Colonic mucosa (tissue), 4 donors: ENCODE measurements around the gene HIRIP3. TPM values are rescaled to one million over a fixed set of nuclear protein-coding genes. Genes with fewer than 3 reads are reported as not detected.
"Not testable (repeated sequence)": the region's sequence is repeated elsewhere in the genome, so short reads cannot be mapped to it uniquely, and the experiment has no call there.

Experiments used
- DNase-seq: peaks from one replicate; pipeline ENCODE4 v3.0.0-alpha.2; 2020
- H3K27ac ChIP-seq: fragments of 200-600 bp; one replicate; pipeline ENCODE4 v1.8.0; 2021
- H3K27me3 ChIP-seq: fragments of 200-600 bp; one replicate; pipeline ENCODE4 v1.8.0; 2021
- H3K36me3 ChIP-seq: fragments of 200-600 bp; one replicate; pipeline ENCODE4 v1.8.0; 2021
- H3K4me1 ChIP-seq: fragments of 200-600 bp; one replicate; pipeline ENCODE4 v1.8.0; 2021; ENCODE audit warnings: mild to moderate bottlenecking
- H3K4me3 ChIP-seq: fragments of 200-600 bp; one replicate; pipeline ENCODE4 v1.8.0; 2021
- H3K9ac ChIP-seq, 2 donors: one replicate each; pipeline ENCODE4 v1.7.0; 2013; ENCODE audit warnings: control low read depth in 2 of 2, low read depth in 2 of 2, low read length in 2 of 2
- H3K9me3 ChIP-seq: fragments of 200-600 bp; one replicate; pipeline ENCODE4 v1.8.0; 2021
- intact Hi-C: fragments of 100-400 bp; cut with DNase I; formaldehyde crosslinking; loops from one replicate; pipeline ENCODE4 v1.14.1; 2022
- total RNA-seq, 2 donors: library from RNA; stranded (reverse); fragmentation: NEBNext Ultra II Directional in 1 of 2; extraction: Animal tissue kit (Norgen Biotek cat#: 25700) in 1 of 2; gene quantifications; one replicate each; pipeline ENCODE4 v1.2.1, GENCODE V29; 2021
- TF ChIP-seq, protein P1 (sequence below): fragments of 200-600 bp; IDR thresholded peaks from one replicate; pipeline ENCODE4 v1.8.0; 2022; ENCODE audit warnings: antibody characterized with exemption, mild to moderate bottlenecking
- donor health status: healthy.
- donor health status: DM: no; HTN: no; CAD: no.
- donor health status: DM: no; HTN: no; CAD: no.

The HIRIP3 gene
- total RNA-seq, 2 donors from 2014 or later = 7.5 to 18.4 TPM

DNA sequence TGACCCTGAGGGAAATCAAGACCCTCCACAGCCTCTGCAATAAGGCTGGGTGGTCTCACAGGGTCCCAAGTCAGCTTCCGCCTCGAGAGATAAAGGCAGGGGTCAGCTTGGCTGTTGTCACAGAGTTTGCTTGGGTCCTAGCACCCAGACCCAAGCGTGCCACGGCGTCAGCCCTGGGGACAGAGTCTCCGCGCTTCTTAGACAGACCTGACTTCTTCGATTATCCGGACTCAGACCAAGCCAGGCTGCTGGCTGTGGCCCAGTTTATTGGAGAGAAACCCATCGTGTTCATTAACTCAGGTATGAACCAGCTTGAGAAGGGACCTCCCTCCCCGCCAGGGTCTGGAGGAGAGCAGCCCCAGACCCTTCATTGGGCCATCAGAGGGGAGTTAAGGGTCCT, 28.2 kb upstream of the HIRIP3 start:
- no peak overlapping the region for H3K27ac ChIP-seq
- H3K27me3 ChIP-seq = no peaks in the 10 kb centered on the region
- H3K9ac ChIP-seq = no peak overlapping the region
- TF ChIP-seq, protein P1, sequence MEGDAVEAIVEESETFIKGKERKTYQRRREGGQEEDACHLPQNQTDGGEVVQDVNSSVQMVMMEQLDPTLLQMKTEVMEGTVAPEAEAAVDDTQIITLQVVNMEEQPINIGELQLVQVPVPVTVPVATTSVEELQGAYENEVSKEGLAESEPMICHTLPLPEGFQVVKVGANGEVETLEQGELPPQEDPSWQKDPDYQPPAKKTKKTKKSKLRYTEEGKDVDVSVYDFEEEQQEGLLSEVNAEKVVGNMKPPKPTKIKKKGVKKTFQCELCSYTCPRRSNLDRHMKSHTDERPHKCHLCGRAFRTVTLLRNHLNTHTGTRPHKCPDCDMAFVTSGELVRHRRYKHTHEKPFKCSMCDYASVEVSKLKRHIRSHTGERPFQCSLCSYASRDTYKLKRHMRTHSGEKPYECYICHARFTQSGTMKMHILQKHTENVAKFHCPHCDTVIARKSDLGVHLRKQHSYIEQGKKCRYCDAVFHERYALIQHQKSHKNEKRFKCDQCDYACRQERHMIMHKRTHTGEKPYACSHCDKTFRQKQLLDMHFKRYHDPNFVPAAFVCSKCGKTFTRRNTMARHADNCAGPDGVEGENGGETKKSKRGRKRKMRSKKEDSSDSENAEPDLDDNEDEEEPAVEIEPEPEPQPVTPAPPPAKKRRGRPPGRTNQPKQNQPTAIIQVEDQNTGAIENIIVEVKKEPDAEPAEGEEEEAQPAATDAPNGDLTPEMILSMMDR = no peak
- DNase-seq = no peak
- H3K9me3 ChIP-seq = no peaks in the 10 kb centered on the region
- intact Hi-C loops = loop anchor here (5.0 kb wide), 2 partner anchors 161 to 321 kb away; partner anchors contain the start of gene CDIPT
- no peaks in the 10 kb centered on the region for H3K36me3 ChIP-seq
- no peak overlapping the region for H3K4me3 ChIP-seq
- H3K4me1 ChIP-seq = no peaks in the 10 kb centered on the region

DNA sequence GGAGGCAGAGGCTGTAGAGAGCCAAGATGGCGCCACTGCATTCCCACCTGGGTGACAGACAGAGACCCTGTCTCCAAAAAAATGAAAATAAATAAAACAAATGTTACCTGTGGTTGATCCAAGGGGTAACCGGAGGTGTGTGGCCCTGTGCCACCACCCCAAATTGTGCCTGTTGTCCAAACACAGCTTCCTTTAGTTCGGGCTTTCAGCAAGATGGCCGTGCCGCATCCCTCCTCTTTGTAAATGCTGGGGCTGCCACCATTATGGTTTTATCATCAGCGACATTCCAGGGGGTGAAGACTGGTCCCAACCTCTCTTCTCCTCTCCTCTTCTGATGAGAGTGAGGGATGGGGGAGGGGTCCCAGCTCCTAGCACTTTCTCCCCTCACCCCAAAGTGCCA, 27.5 kb upstream of the HIRIP3 start, which contains the start of gene C16orf92:
Gene C16orf92 (plus strand): TSS at position 312 of the 400 bp plus-strand sequence. CDS start 143 bp downstream, outside the sequence.
- no peak for DNase-seq
- Histone ChIP-seq H3K27ac (no peak within 1 kb of the TSS), H3K27me3 (no peaks in the 10 kb centered on the region), H3K4me1 (no peaks in the 10 kb centered on the region), H3K9ac (no peak within 1 kb of the TSS), H3K9me3 (no peaks in the 10 kb centered on the region), H3K4me3 (no peak within 1 kb of the TSS), H3K36me3 (no peaks in the 10 kb centered on the region)
- intact Hi-C loops = loop anchor here (5.0 kb wide), 2 partner anchors 161 to 321 kb away; partner anchors contain the start of gene CDIPT
- TF ChIP-seq, protein P1 = no peak

DNA sequence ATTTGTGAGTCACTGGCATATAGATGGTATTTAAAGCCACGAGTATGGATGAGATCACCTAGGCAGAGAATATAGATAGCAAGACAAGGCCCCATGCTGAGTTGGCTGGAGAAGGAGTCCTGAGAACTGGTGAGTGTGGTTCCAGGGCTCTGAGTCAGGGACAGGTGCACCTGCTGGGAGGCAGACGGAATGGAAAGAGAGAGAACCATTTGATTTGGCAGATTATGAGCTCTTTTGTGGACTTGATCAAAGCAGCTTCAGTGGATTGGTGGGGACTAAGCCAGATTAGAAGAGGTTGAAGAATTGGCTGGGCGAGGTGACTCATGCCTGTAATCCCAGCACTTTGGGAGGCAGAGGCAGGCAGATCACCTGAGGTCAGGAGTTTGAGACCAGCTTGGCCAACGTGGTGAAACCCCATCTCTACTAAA, 23.3 kb upstream of the HIRIP3 start:
- H3K36me3 ChIP-seq = no peaks in the 10 kb centered on the region
- DNase-seq = no peak
- TF ChIP-seq, protein P1 = no peak
- H3K27ac ChIP-seq = no peak overlapping the region
- no peak overlapping the region for H3K4me3 ChIP-seq
- no peak overlapping the region for H3K9ac ChIP-seq
- no peaks in the 10 kb centered on the region for H3K27me3 ChIP-seq
- no peaks in the 10 kb centered on the region for H3K9me3 ChIP-seq
- intact Hi-C loops = no loop called here
- H3K4me1 ChIP-seq = no peaks in the 10 kb centered on the region

DNA sequence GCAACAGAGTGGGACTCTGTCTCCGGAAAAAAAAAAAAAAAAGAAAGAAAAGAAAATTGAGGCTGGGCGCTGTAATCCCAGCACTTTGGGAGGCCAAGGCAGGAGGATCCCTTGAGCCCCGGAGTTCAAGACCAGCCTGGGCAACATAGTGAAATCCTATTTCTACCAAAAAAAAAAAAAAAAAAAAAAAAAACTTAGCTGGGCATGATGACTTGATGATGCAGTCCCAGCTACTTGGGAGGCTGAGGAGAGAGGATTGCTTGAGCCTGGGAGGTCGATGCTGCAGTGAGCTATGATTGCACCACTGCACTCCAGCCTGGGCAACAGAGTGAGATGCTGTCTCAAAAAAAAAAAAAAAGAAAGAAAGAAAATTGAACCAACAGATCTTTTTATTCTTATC, 22.5 kb upstream of the HIRIP3 start:
- H3K9ac ChIP-seq, H3K4me1 ChIP-seq, H3K27me3 ChIP-seq, H3K4me3 ChIP-seq, DNase-seq, intact Hi-C loops, H3K9me3 ChIP-seq, H3K27ac ChIP-seq, H3K36me3 ChIP-seq: not testable (repeated sequence)

DNA sequence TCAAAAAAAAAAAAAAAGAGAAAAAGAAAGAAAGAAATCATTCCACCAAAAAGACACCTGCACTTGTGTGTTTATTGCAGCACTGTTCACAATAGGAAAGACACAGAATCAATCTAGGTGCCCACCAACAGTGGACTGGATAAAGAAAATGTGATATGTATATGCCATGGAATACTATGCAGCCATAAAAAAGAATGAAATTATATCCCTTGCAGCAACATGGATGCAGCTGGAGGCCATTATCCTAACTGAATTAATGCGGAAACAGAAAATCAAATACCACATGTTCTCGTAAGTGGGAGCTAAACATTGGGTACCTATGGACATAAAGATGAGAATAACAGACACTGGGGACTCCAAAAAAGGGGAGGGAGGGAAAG, 21.9 kb upstream of the HIRIP3 start:
- no peaks in the 10 kb centered on the region for H3K4me1 ChIP-seq
- H3K27me3 ChIP-seq = no peaks in the 10 kb centered on the region
- no peak overlapping the region for H3K27ac ChIP-seq
- no peak for DNase-seq
- H3K9ac ChIP-seq = no peak overlapping the region
- no peaks in the 10 kb centered on the region for H3K9me3 ChIP-seq
- no peaks in the 10 kb centered on the region for H3K36me3 ChIP-seq
- no peak overlapping the region for H3K4me3 ChIP-seq
- TF ChIP-seq, protein P1 = no peak
- intact Hi-C loops = no loop called here

DNA sequence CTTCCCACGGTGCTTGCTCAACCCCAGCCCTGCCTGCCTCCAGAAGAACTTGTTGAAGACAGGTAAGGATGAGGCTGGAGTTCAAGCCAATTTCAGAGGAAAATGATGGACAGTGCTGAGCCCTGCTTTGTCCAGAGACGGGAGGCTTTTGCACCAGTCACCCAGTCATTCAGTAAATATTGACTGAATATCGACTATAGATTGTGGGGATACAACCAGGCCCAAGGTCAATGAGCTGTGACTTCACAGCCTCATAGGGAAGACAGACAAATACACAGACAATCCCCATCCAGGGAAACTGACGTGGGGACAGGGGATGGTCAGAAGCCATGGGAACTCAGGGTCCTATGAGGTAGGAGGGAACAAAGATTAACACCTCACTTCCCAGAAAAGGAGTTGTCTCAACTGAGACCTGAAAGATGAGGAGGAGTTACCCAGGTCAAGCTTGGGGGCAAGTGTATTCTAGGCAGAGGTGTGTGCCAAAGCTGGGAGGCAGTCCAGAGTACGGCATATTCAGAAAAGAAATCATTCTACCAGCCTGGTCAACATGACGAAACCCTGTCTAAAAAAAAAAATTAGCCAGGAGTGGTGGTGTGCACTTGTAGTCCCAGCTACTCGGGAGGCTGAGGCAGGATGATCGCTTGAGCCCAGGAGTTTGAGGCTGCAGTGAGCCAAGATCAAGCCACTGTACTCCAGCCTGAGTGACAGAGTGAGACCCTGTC, 21.3 kb upstream of the HIRIP3 start:
- DNase-seq = no peak
- TF ChIP-seq, protein P1 = no peak
- Histone ChIP-seq H3K9me3 (no peaks in the 10 kb centered on the region), H3K4me1 (no peaks in the 10 kb centered on the region), H3K36me3 (no peaks in the 10 kb centered on the region), H3K27ac (no peak overlapping the region), H3K9ac (no peak overlapping the region), H3K4me3 (no peak overlapping the region), H3K27me3 (no peaks in the 10 kb centered on the region)
- intact Hi-C loops = no loop called here

DNA sequence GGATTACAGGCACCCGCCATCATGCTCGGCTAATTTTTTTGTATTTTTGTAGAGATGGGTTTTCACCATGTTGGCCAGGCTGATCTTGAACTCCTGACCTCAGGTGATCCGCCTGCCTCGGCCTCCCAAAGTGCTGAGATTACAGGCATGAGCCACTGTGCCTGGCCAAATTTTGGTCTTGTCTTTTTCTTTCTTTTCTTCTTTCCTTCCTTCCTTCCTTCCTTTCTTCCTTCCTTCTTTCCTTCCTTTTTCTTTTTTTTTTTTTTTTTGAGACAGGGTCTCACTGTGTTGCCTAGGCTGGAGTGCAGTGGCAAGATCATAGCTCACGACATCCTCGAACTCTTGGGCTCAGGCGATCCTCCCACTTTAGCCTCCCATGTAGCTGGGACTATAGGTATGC, 20.0 kb upstream of the HIRIP3 start:
- H3K27ac ChIP-seq, H3K27me3 ChIP-seq, DNase-seq, H3K36me3 ChIP-seq, intact Hi-C loops, H3K9ac ChIP-seq, H3K9me3 ChIP-seq, H3K4me3 ChIP-seq: not testable (repeated sequence)
- H3K4me1 ChIP-seq = peaks cover 11% of the 10 kb centered on the region

DNA sequence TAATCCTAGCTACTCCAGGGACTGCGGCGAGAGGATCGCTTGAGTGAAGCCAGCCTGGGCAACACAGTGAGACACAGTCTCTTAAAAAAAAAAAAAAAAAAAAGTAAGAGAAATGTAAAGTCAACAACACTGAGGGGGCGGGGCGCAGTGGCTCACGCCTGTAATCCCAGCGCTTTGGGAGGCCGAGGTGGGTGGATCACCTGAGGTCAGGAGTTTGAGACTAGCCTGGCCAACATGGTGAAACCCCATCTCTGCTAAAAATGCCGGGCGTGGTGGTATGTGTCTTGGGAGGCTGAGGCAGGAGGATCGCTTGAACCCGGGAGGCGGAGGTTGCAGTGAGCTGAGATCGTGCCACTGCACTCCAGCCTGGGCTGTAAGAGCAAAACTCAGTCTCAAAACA, 17.2 kb upstream of the HIRIP3 start:
- intact Hi-C loops, H3K36me3 ChIP-seq, DNase-seq, H3K27ac ChIP-seq, H3K9me3 ChIP-seq, H3K4me3 ChIP-seq, H3K9ac ChIP-seq: not testable (repeated sequence)
- H3K4me1 ChIP-seq = peaks cover 14% of the 10 kb centered on the region
- H3K27me3 ChIP-seq = peaks cover 14% of the 10 kb centered on the region
